GM19240 (cell line): ENCODE data around the gene RTP4.

Source experiments
- DNase-seq: peaks from one replicate; pipeline ENCODE4 v3.0.0; 2011; ENCODE audit warnings: low spot score; ENCODE audit not compliant: insufficient read length

Gene RTP4

GRCh38 chr3:187368251-187369088 lies at the start of gene RTP4:
RTP4 (plus strand) TSS chr3:187368385; CDS start chr3:187368442, 57 bp downstream.
- peak; percentile 4 for DNase-seq

DNA sequence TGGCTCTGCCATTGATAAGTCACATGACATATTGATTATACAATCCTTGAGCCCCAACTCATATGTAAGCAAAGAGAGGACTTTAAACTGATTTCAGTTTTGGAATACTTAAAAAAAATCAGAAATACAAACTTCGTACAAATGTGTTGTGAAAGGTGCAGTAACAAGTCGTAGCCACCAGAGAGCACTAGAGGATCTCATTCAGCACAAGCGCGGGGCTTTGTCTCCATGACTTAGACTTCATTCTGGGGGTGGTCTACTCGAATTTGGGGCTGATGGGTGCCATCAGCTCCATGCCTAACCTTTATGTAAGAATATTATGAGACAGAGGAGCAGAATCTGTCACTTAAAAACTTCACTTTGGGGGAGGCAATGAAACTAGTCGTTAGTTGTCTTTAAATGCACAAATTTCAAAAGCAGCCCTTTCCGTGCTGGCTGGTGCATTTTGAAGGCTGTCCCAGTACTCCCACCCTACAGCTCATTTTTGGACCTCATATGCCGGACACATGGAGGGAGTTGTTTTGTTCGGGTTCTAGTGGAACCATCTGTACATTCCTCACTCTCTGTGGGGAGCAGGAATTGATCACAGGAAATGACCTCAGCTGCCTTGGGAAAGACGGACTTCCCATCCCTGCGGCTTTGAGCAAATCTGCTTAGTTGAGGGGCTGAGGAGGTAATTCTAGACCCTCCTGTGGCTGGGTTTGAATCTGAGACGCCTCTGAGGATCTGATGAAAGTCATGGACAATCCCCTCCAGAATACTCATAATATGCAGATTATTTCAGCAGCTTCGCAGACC lies 49.2 kb upstream of the RTP4 start:
- DNase-seq = peak; percentile 26

- DNase-seq = peak; percentile 43
Observed at GRCh38 chr3:187319699-187320302, 48.4 kb upstream of the RTP4 start.

GRCh38 chr3:187321766-187322165 lies 46.4 kb upstream of the RTP4 start:
- DNase-seq = no peak

- DNase-seq = no peak
Observed at GRCh38 chr3:187322291-187322690, 45.9 kb upstream of the RTP4 start.

- DNase-seq = no peak
Observed at GRCh38 chr3:187323091-187323490, 45.1 kb upstream of the RTP4 start.

GRCh38 chr3:187325632-187326031 lies 42.6 kb upstream of the RTP4 start:
- no peak for DNase-seq

- no peak for DNase-seq
Observed at GRCh38 chr3:187327845-187328244, 40.3 kb upstream of the RTP4 start.

GRCh38 chr3:187328691-187329090 lies 39.5 kb upstream of the RTP4 start:
- no peak for DNase-seq

GRCh38 chr3:187334904-187335303 lies 33.3 kb upstream of the RTP4 start:
- no peak for DNase-seq

GRCh38 chr3:187336322-187336721 lies 31.9 kb upstream of the RTP4 start:
- DNase-seq = no peak

- no peak for DNase-seq
Observed at GRCh38 chr3:187340578-187340977, 27.6 kb upstream of the RTP4 start.

- DNase-seq = no peak
Observed at GRCh38 chr3:187342255-187342654, 25.9 kb upstream of the RTP4 start.

DNA sequence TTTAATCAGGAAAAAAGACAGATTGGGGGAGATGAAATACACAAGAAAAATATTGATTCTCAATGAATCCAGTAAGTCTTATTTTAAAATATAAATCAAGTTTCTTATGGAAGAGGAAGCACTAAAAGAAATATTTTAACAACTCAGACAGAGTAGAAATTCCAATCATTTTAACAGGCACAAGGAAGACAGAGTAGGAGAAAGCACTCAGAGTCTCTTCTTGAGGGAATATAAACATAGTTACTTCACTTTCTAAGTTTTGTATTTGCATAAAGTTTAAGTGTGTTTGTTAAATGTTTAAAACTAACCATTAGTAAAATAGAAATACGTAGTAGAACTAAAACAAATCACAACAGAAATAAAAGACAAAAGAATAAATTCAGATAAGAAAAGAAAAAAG lies 24.5 kb upstream of the RTP4 start:
- DNase-seq = no peak

- no peak for DNase-seq
Observed at GRCh38 chr3:187352581-187353575, 15.3 kb upstream of the RTP4 start.

GRCh38 chr3:187358068-187358467 lies 10.1 kb upstream of the RTP4 start:
- no peak for DNase-seq

DNA sequence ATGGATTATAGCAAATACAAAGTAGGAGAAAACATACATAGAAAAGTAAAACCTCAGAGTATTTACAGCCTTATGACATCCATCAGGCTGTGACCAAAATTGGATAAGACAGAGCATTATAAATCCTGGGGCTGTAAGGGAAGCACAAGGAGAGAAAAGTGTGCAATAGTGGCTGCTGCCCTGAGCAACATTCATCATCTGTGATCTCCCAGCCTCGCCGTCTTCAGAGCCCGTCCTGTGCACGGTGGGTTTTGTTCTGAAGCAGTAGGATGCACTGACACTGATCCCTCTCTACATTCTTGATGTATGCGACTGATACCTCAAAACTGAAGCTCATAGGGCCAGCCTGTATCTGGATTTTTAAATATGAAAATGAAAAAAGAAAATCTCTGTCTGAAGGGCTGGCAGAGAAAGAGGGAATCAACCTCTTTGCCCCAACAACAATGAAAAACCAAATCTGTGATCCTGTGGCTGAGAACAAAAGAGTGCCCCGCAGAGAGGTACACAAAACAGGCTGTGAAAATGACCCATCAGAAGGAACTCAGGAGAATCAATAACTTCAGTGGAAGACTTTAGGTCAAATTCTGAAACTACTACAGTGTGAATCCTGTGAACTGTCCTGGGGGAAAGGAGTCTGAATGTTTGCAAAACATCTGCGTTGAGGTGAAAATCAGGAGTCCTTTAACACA lies 8.2 kb upstream of the RTP4 start:
- DNase-seq = no peak

DNA sequence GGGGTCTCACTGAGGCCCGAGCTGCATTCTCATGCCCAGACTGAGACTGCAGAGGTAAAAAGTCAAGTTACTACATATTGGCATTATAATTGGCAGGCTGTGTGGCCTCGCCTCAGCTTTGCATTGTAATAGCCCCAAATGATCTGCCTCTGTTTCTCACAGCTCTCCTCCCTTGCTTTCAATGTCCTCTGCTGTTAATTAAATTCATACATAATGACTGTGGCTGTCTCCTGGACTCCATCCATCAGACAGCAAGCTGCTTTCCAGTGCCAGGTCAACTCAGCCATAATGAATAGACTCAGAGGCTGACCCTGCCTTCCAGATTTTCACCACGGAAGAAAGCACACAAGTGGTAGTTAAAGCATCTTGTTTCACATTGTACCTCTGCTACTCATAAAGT lies 7.6 kb upstream of the RTP4 start:
- DNase-seq = no peak

GRCh38 chr3:187361835-187362234 lies 6.3 kb upstream of the RTP4 start:
- DNase-seq = no peak

GRCh38 chr3:187367561-187368103 lies 553 bp upstream of the RTP4 start:
- no peak for DNase-seq
